DND-41 (cell line): ENCODE measurements around the gene IL1RL2.

Source experiments
- EZH2 ChIP-seq: IDR thresholded peaks from 3 replicates; pipeline ENCODE4 v1.6.1; 2012; ENCODE audit warnings: borderline replicate concordance, low read depth, mild to moderate bottlenecking, moderate library complexity, low read length, inconsistent platforms; ENCODE audit not compliant: severe bottlenecking
- TF ChIP-seq, protein P1 (sequence below): IDR thresholded peaks from 2 replicates; pipeline ENCODE4 v1.5.1; 2012; ENCODE audit warnings: borderline replicate concordance, low read length, moderate library complexity, mild to moderate bottlenecking; ENCODE audit not compliant: poor library complexity, severe bottlenecking; ENCODE audit errors: extremely low read depth

DNA sequence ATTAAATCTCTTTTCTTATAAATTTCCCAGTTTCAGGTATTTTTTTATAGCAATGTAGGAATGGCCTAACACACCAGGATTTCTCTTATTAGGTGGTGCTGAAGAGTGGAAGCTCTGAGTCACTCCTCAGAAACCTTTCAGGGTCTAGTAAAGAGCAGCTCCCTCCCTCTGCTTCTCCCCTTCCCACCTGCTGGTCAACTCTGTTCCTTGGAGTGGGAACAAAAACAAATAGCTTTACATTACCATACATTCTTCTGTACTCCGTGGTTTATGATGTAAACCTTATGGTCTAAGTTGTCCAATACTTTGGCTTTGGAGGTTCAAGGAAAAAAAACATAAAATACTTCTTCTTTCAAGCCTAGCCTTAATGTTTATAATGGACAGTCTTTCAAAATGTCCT, 47.0 kb upstream of the IL1RL2 start:
- no peak for TF ChIP-seq EZH2
- TF ChIP-seq, protein P1, sequence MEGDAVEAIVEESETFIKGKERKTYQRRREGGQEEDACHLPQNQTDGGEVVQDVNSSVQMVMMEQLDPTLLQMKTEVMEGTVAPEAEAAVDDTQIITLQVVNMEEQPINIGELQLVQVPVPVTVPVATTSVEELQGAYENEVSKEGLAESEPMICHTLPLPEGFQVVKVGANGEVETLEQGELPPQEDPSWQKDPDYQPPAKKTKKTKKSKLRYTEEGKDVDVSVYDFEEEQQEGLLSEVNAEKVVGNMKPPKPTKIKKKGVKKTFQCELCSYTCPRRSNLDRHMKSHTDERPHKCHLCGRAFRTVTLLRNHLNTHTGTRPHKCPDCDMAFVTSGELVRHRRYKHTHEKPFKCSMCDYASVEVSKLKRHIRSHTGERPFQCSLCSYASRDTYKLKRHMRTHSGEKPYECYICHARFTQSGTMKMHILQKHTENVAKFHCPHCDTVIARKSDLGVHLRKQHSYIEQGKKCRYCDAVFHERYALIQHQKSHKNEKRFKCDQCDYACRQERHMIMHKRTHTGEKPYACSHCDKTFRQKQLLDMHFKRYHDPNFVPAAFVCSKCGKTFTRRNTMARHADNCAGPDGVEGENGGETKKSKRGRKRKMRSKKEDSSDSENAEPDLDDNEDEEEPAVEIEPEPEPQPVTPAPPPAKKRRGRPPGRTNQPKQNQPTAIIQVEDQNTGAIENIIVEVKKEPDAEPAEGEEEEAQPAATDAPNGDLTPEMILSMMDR = no peak
